Measurements from ENCODE around the gene KBTBD12. TPM values are rescaled to one million over a fixed set of nuclear protein-coding genes. Genes with fewer than 3 reads are reported as not detected.

Gene KBTBD12
- total and polyA plus RNA-seq, 10 donors: 0.03 to 0.51 (median 0.08) TPM; not detected in 4

DNA sequence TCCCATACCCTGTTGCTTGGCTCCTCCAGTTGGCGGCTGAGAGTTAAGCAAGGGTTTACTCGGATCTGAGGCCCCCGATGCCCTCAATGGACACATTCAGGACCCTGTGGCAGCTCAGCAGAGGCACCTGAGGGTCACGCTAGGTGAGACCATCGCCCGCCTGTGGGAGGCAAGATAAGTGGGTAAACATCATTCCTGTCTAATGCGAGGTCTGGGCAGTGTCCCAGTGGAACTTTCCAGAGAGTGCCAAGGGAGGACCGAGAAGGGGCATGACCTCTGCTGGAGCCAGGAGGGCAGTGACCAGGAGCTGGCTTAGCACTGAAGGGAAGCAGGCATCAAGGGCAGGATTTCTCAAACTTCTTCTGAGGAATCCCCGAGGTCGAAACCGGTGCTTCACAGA is 71.8 kb downstream of the KBTBD12 start:
- no peaks in the 10 kb centered on the region for H3K9me3 ChIP-seq
- H3K4me3 ChIP-seq: no peak overlapping the region
- no peak for DNase-seq
- no peak for TF ChIP-seq POLR2A (IDR thresholded peaks at IDR 0.05)
- 86 to 95% (median 93%) methylated on average over 5 to 11 of the region's 11 CpGs for WGBS, 5 donors
- no peak overlapping the region for H3K27ac ChIP-seq
- no peaks in the 10 kb centered on the region for H3K4me1 ChIP-seq
- no peaks in the 10 kb centered on the region for H3K27me3 ChIP-seq (replicated peaks in 1 of 7)
- no peaks in the 10 kb centered on the region for H3K36me3 ChIP-seq
- intact Hi-C loops (cut with DNase I; ENCODE audit: low total_unique reads): no loop called here

DNA sequence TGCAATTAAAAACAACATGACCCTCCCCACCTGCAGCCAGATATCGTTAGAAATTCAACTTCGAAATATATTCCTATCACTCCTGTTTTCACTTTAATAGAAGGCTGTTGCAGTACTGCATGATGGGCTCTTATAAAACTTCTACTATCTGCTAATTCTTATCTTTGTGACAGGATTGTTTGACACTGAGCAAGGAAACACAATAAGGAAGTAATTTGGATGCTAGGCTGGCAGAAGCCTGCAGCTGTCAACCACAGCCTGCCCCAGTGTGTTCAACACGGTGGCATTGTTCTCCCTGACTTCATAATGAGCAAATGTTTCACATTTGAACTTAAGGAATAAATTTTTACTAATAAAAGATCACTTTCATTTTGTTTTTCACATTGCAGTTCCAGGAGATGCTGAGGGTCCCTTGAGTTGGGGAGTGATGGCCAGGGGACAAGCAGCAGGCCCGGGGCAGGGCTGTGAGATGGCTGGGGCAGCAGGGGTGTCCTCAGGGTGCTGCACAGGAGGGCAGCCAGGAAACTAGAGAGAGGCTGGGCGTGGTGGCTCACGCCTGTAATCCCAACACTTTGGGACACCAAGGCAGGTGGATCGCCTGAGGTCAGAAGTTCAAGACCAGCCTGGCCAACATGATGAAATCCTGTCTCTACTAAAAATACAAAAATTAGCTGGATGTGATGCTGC is 72.4 kb downstream of the KBTBD12 start:
- 63 to 79% (median 73%) methylated on average over 7 of the region's 7 CpGs for WGBS, 5 donors
- intact Hi-C loops (cut with DNase I; ENCODE audit: low total_unique reads): no loop called here
- Histone ChIP-seq H3K4me1 (no peaks in the 10 kb centered on the region), H3K27ac (no peak overlapping the region), H3K27me3 (replicated peaks in 1 of 7) (no peaks in the 10 kb centered on the region), H3K9me3 (no peaks in the 10 kb centered on the region), H3K36me3 (no peaks in the 10 kb centered on the region), H3K4me3 (no peak overlapping the region)
- no peak for DNase-seq
- TF ChIP-seq, protein P1, sequence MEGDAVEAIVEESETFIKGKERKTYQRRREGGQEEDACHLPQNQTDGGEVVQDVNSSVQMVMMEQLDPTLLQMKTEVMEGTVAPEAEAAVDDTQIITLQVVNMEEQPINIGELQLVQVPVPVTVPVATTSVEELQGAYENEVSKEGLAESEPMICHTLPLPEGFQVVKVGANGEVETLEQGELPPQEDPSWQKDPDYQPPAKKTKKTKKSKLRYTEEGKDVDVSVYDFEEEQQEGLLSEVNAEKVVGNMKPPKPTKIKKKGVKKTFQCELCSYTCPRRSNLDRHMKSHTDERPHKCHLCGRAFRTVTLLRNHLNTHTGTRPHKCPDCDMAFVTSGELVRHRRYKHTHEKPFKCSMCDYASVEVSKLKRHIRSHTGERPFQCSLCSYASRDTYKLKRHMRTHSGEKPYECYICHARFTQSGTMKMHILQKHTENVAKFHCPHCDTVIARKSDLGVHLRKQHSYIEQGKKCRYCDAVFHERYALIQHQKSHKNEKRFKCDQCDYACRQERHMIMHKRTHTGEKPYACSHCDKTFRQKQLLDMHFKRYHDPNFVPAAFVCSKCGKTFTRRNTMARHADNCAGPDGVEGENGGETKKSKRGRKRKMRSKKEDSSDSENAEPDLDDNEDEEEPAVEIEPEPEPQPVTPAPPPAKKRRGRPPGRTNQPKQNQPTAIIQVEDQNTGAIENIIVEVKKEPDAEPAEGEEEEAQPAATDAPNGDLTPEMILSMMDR (IDR thresholded peaks at IDR 0.05 in 8 of 11, conservative IDR thresholded peaks at IDR 0.05 in 3 of 11): no peak
- TF ChIP-seq POLR2AphosphoS5 (IDR thresholded peaks at IDR 0.05) (no peak), POLR2A (IDR thresholded peaks at IDR 0.05) (no peak)

DNA sequence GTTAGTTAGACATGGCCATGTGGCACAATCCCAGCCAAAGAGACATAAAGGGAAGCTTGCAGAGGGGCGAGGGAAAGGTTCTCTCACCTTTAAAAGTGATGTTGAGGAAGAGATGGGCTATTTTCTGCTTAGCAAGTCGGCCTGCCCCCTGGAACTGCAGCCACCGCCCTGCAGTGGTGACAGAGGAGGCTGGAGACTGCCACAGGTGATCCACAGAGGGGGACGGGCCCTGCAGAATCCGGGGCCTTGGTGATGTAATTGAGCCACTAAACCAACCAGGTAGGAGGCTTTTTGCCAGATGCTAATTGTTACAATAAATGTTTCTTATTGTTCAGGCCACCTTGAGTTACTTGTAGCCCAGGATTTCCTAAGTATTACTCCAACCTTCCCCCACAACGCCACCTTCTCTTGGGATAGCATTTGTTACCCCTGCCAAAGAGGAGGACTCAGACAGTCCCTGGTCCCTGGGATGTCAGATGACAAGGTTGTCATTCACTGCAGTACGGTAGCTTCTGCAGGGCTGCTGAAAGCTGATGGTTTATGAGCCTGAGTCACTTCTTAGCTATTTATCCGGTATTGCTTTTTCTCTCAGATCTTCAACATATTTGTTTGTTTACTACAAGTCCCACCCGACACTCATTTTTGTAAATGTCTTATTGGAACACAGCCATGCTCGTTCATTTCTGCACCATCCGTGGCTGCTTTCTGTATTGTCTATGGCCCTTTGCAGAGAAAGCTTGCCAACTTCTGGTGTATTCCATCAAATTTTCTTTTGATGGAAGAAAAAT is 73.9 kb downstream of the KBTBD12 start:
- Histone ChIP-seq H3K9me3 (peaks cover 0 to under 1% (median 0%) of the 10 kb centered on the region in 8 donors), H3K27ac (no peak overlapping the region), H3K36me3 (no peaks in the 10 kb centered on the region), H3K4me1 (no peaks in the 10 kb centered on the region), H3K4me3 (no peak overlapping the region), H3K27me3 (replicated peaks in 1 of 7) (no peaks in the 10 kb centered on the region)
- no peak for TF ChIP-seq POLR2A (IDR thresholded peaks at IDR 0.05)
- no peak for TF ChIP-seq POLR2AphosphoS5 (IDR thresholded peaks at IDR 0.05)
- TF ChIP-seq, protein P1 (IDR thresholded peaks at IDR 0.05 in 8 of 11, conservative IDR thresholded peaks at IDR 0.05 in 3 of 11): no peak
- intact Hi-C loops (cut with DNase I; ENCODE audit: low total_unique reads): no loop called here
- no peak for DNase-seq
- WGBS, 5 donors: 72 to 86% (median 80%) methylated on average over 11 of the region's 11 CpGs

DNA sequence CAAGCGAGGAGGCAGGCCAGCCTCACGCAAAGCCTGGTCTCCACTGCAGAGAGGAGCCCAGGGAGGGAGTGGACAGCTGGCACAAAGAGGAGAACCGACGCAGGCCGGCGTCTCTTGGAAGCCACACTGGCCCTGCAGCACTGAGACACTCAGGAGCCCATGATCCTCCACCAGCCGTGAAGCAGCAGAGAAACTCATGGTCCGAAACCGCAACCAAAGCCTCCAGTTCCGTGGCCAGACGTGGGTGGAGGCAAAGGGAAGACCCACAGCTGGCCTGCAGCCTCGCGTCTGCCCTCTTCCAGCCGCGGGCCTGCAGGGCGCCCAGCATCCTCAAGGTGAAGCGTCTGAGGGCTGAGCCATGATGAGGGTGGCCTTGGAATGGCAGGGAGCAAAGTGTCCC is 75.0 kb downstream of the KBTBD12 start:
- intact Hi-C loops (cut with DNase I; ENCODE audit: low total_unique reads): no loop called here
- H3K36me3 ChIP-seq: no peaks in the 10 kb centered on the region
- H3K4me3 ChIP-seq: no peak overlapping the region
- no peaks in the 10 kb centered on the region for H3K27me3 ChIP-seq (replicated peaks in 1 of 7)
- TF ChIP-seq, protein P1 (IDR thresholded peaks at IDR 0.05 in 8 of 11, conservative IDR thresholded peaks at IDR 0.05 in 3 of 11): no peak
- TF ChIP-seq POLR2AphosphoS5 (IDR thresholded peaks at IDR 0.05): no peak
- no peak for TF ChIP-seq POLR2A (IDR thresholded peaks at IDR 0.05)
- H3K9me3 ChIP-seq: peaks cover 0 to 4% (median 0%) of the 10 kb centered on the region in 8 donors
- no peak for DNase-seq
- no peak overlapping the region for H3K27ac ChIP-seq
- WGBS, 5 donors: 75 to 97% (median 94%) methylated on average over 13 to 17 of the region's 17 CpGs
- no peaks in the 10 kb centered on the region for H3K4me1 ChIP-seq

Measured in spleen (tissue), 11 donors.